Dermis blood vessel endothelial cell (primary cell): Measurements from ENCODE around the gene ERICH4. TPM values are rescaled to one million over a fixed set of nuclear protein-coding genes. Genes with fewer than 3 reads are reported as not detected.
"Not testable (repeated sequence)": the region's sequence is repeated elsewhere in the genome, so short reads cannot be mapped to it uniquely, and the experiment has no call there.

Experiments
- DNase-seq: peaks from one replicate; pipeline ENCODE4 v3.0.0; 2010
- total RNA-seq: library from RNA; depleted of rRNA; stranded (reverse); fragments of >200 nt; gene quantifications from 2 replicates; pipeline ENCODE4 v1.2.3, GENCODE V29; 2014

ERICH4 gene
- total RNA-seq, 1 donor from 2014 or later, result not detected

DNA sequence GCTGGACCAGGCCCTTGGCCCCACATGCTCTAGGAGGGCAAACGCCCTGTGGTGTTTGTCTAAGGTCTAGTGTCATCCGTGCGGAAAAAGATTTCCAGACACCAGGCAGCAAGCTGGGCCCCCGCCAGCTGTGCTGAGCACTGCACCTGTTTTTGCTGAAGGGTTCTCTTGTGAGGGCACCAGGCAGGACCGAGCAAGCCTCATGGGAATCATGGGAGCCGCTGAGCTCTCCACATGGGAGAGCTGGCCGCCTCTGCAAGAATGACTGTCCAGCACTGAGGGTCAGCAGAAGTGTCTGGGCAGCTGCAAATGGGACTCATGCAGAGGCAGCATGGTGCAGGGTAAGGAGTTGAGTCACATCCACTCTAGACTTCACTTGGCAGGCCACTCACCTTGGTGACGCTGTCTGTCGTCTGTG, 27.8 kb upstream of the ERICH4 start:
- DNase-seq, result no peak

DNA sequence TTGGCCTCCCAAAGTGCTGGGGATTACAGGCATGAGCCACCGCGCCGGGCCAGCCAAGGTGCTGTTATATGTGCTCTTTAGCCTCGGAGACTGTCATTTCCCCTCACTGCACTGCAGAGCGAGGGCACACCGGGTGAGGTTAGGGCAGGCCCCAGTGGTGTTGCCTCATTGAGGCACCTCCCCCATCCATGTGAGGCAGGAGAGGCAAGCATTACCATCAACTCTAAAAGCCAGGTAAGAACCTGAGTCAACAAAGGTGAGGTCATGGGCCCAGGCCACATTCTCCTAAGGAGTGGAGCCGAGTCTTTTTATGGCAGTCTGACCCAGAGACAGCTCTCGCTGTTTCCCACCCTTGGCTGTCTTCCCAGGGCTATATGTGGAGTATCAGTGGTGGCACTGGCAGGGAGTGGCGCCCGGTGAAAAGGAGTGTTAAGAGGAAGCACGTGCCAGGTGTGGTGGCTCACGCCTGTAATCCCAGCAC, 26.7 kb upstream of the ERICH4 start:
- DNase-seq, result no peak

DNA sequence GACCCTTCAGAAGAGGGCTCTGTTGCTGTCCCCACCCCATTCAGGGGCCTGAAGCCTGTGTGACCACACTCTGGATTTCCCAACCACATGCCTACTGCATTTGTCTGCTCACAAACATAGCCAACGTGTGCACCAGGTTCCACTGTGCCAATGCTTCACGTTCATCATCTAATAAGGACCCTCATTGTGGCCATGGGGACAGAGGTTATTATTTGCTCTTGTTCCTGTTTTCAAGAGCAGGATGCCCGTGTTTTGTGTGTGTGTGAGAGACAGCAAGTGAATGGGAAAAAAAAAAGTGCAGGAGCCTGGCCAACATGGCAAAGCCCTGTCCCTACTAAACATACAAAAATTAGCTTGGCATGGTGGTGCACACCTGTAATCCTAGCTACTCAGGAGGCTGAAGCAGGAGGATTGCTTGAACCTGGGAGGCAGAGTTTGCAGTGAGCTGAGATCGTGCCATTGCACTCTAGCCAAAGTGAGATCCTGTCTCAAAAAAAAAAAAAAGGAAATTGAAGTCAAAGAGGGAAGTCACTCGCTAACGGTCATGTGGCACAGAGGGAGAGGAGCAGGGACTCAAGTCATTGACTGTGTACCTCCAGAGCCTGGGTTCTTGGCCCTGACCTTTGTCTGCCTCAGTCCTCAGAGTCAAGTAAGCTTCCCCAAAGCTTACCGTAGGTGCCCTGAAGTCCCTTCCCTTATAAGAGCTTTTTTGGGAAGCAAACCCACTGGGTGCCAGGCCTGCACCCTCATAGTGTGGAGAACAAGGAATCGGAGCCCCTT, 22.7 kb upstream of the ERICH4 start:
- no peak for DNase-seq

DNA sequence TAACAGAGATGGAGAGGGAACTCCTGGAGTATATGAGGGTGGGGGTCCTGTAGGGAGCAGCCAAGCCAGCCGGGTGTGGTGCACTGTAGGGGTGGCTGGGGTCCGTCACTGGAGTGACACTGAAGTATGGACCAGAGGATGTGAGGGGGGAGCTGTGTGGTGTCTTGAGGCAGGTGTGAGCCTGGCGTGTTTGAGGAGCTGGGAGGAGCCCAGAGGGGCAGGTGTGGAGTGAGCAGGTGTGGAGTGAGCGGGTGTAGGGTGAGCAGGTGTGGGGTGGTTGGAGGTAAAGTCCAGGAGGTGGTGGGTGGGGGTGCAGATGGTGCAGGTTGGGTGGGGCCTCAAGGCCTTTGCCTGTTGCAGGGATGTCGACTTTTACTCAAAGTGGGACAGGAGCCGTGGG, 21.6 kb upstream of the ERICH4 start:
- no peak for DNase-seq

DNA sequence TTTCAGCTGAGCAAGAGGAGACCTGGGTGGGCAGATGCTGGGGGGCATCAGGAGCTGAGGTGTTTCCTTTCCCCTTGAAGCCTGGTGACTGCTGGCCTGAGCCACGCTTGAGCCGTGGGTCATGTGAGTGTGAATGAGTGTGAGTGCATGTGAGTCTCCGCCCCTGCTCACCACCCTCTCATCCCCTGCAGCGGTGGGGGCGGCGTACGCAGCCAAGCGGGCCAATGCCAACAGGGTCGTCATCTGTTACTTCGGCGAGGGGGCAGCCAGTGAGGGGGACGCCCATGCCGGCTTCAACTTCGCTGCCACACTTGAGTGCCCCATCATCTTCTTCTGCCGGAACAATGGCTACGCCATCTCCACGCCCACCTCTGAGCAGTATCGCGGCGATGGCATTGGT, 21.0 kb upstream of the ERICH4 start:
- no peak for DNase-seq

DNA sequence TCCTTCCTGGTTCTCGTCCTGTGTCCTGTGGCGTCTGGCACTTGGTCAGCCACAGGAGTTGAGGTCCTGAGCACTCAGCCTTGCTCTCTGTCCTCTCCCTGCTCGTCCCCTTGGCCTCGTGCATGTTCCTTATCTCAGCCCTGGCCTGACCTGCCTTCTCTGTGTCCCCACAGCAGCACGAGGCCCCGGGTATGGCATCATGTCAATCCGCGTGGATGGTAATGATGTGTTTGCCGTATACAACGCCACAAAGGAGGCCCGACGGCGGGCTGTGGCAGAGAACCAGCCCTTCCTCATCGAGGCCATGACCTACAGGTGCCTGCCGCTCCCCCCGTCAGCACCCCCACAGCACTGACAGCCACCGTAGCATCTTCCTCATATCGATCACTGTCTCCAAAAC, 20.5 kb upstream of the ERICH4 start:
- no peak for DNase-seq

DNA sequence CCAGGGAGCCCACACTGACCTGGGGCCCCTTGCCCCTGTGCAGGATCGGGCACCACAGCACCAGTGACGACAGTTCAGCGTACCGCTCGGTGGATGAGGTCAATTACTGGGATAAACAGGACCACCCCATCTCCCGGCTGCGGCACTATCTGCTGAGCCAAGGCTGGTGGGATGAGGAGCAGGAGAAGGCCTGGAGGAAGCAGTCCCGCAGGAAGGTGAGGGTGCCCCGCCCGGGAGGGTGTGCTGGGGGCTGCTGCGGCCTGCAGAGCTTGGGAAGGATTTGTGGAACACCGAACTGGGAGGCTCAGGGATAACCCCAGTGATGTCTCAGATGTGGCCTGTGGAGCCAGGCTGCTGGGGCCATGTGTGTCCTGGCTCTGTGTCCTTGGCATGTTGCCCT, 20.0 kb upstream of the ERICH4 start:
- DNase-seq, result no peak

DNA sequence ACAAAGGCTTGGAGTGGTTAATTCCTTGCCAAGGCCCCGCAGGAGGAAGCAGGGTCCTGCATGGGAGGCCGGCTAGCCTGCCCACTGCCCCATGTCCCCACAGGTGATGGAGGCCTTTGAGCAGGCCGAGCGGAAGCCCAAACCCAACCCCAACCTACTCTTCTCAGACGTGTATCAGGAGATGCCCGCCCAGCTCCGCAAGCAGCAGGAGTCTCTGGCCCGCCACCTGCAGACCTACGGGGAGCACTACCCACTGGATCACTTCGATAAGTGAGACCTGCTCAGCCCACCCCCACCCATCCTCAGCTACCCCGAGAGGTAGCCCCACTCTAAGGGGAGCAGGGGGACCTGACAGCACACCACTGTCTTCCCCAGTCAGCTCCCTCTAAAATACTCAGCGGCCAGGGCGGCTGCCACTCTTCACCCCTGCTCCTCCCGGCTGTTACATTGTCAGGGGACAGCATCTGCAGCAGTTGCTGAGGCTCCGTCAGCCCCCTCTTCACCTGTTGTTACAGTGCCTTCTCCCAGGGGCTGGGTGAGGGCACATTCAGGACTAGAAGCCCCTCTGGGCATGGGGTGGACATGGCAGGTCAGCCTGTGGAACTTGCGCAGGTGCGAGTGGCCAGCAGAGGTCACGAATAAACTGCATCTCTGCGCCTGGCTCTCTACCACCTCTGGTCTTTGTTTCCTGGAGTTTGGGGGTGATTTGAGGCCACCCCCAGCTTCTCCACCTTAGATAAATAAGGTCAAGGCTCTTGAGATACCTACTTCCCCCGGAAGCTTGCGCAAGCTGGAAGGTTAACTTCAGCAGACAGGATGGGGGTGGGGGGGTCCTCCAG, 18.4 kb upstream of the ERICH4 start:
- no peak for DNase-seq

DNA sequence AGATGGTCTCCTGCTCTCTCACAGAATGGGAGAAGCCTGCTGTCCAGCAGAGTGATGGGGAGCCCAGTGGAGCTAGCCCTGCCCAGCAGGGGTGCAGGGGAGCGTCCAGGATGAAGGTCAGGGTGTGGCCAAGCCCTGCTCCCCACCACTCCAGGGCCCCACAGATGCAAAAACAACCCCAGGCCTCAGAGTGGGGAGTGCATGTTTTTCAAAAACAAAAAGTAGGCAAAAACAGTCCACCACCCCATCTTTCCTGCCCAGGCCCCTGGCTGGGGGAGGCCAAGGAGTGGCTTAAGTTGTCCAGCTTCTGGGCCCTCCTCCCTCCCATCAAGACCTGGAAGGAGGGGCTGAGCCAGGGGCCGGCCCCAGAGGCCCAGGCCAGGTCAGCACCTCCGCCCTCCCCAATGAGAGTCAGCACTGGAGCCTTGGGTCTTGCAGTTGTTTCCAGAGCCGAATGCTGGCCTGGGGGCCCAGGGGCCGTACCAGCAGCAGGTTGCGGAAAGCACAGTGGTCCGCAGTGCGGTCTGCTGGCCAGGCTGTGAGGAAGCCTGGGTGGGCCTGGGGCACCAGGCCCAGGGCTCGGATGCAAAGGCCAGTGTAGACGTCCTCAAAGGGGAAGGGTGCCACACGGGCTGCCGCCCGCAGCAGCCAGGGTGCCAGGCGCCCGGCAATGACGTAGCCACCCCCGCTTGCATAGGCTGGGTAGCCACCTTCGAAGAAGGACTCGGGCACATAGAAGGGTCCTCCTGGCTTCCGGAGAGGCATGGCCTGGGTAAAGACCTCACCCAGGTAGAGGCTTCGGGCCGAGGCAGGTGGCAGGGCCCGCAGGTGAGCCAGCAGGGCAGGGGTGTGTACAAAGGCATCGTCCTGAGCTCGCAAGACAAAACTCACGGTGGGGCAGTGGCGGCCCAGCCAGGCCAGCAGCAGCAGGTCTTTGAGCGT, 17.5 kb upstream of the ERICH4 start:
- no peak for DNase-seq

DNA sequence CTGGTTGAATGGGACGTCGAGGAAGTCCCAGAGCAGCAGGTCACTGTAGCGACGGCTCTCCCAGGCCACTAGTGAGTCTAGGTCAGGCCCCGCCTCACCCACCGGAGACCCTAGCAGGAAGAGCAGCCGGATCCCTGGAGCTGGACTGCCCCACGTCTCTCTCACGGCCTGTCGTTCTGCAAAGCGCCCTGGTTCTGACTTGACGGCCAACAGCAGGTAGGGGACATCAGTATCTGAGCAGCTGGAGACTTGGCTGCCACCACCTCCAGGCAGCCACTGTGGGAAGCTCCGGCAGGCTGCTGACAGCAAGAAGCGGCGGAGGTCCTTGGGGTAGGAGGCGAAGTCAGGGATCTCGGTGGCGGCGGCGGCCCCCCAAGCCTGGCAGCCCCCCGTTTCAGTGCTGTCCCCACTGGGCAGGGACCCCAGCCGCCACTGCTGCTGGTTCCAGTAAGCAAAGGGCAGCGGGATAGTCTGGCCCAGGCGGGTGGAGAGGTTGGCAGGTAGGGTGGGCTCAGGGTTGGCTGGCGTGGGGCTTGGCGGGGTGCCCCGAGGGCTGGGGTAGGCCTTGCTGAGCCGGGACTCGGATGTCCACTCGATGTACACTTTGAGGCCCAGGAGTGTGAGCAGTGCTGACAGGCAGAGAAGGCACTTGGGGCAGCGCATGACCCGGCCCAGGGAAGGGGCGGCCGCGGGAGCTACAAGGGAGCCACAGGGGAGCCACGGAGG, 16.7 kb upstream of the ERICH4 start:
- DNase-seq, result no peak

DNA sequence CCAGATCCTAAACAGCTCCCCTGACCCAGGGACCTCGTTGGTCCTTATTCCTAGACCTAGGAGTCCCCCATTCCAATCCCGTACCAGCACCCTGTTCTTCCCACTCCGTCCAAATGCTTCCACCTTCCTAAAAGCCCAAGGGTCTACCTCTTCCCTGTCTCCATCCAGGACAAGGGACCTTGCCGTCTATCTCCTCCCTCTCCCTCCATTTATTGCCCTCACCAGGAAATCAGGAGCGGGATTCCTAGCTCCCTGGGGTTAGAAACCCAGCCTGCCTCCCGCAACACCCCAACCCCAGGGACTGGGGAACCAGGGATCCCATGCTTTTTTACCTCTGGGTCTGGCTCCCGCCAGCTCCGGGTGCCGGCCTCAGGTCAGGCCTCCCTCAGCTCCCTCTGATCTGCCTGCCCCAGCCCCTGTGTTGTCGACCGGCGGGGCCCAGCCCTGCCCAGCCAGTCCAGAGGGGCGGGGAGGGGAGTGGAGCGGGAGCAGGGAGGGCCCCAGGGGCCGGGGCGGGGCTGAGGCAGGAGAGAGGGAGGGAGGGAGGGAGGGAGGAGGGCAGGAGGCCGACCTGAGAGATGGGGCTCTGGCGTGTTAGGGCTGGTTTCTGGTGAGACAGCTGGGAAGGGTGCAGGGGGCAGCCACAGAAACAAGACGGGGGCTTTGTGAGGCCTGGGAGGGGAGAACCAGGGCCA, 15.9 kb upstream of the ERICH4 start, which contains the start of gene B3GNT8:
TSS of gene B3GNT8 (minus strand) at position 423 of the 695 bp plus-strand sequence. CDS start 596 bp downstream, outside the sequence.
- peak; percentile 58 for DNase-seq

DNA sequence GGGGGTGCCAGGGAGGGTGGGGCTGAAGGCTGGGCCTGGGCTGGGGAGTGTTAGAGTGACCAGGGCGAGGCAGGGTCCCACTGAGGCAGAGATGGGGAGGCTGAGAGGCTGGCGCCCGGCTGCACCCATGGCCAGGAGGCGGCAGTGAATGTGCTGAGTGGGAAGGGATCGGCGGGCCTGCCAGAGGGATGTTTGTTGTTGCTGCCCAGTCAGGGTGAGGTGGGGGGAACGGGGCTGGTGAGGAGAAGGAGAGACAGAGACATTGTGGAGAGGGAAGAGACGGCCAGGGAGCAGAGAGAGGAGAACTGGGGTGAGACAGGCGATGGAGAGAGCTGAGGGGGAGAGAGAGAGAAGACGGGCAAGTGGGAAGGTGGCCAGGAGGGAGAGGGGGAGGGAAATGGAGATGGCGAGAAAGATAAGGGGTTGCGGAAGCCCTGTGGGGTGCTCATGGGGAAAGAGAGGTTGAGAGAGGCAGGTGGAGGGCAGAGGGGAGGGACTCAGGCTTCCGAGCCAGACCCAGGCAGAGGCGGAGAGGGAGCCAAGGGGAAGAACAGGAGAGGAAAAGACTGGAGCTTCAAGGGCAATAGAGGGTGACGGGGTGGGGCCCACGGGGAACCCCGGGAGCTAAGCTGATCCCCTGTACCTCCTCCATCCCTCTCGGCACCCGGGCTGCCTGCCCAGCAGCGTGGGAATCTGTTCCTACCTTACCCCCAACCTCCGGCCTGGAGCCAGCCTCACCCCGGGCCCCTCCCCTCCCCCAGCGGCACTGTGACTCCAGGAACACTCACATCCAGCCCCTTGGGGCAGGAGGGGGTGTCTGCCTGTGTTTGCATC, 15.1 kb upstream of the ERICH4 start:
- peak; percentile 44 for DNase-seq

DNA sequence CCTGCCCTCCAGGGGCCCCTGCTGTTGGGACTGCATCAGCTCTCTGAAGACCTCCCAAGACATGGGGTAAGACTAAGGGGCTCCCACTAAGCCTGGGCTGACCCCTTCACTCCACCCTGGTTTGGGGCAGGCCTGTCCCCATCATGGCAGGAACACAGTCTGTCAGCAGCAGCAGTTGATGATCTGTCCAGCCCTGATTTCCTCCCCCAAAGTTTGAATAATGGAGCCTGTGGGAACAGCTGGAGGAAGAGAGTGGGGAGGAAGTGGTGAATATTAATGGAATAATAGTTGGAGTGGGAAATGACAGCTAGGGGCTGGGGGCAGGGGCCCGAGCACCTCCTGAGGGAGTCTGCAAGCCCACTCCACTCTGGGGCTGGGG, 14.5 kb upstream of the ERICH4 start:
- DNase-seq, result no peak

DNA sequence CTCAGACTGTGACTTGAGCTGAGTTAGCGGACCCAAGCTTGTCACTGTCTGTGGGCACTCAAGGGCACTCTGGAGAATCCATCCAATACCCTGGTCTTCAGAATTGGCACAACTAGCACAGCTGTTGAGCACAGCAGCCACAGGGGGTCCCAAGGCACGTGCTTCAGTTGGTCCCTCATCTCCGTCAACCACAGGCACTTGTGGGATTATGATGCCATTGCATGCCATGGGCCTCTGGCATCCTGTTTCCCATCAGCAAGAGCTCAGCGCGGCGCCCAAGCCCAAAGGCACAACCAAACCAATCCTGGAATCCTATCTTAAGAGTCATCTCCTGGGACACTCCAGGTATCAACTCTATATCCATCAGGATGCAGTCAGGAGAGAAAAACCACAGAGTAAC, 12.0 kb upstream of the ERICH4 start:
- no peak for DNase-seq

DNA sequence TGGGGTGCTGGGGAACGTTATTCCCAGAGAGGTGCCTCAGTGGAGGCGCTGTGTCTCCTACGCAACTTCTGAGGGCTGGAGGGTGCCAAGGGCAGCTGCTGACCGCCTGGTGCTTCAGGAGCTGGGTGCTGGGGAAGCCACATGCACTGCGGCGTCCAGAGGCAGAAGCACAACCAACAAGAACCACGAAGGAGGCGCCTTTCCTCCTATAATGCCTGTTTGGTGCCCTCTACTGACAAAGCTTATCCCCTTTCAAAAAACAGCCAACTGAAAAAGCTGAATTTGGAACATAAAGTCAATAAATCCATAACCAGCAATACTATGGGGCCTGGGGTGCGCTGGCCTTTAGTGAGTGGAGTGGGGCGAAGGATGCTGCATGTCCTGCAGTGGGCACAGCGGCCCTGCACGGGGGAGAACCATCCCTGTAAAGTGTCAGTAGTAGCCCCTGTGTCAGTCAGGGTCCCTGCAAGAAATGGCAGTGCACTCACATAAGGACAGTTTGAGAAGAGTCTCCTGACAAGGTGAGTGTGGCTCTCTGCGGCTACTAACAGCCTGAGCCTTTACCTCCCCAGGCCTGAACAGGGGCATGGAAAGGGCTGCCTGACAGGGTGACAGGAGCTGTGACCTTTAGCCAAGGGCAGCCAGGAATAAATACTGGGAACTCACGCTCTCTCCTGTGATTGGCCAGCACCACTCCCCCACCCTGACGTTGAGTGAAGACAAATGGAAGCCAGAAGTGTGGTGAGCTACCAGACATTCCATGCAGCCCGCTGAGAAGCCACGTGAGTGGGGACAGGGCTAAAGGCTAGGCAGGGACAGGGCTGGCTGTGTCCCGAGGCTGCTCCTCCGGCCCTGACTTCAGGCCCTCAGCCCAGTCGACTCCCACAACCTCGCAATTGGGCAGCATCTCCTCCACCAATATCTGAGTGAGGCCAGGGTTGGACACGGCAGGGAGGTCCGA, 11.2 kb upstream of the ERICH4 start:
- peak; percentile 72 for DNase-seq

DNA sequence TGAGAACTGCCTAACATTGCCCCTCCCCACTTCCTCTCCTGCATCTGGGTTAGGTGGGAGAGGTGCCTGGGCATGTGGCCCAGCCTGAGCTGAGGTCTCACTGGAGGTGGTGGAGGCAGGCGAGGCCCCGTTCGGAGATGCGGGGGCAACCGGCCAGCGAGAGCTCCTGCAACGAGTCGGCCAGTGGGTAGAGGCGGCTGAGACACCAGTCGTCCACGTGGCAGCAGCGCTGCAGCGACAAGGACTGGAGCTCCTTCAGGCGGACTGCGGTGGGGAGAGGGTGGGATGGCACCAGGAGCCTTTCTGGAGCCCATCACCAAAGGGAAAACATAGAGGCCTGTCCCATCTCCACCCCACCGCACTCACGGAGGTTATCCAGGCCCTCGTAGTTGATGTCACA, 9.8 kb upstream of the ERICH4 start:
- DNase-seq, result no peak

DNA sequence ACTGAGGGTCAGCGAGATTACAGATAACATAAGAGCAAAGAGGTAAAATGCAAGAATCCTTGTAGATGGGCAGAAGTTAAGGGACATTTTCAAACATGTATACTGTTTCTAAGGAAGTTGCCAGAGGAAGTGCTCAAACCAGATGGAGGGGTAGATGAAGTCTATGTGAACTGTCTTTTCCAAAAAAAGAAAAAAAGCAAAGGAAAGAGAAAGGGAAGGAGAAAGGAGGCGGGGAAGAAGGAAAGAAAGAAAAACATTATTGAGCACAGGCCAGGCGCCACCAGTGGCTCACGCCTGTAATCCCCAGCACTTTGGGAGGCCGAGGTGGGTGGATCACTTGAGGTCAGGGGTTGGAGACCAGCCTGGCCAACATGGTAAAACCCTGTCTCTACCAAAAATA, 8.5 kb upstream of the ERICH4 start:
- DNase-seq, result no peak

DNA sequence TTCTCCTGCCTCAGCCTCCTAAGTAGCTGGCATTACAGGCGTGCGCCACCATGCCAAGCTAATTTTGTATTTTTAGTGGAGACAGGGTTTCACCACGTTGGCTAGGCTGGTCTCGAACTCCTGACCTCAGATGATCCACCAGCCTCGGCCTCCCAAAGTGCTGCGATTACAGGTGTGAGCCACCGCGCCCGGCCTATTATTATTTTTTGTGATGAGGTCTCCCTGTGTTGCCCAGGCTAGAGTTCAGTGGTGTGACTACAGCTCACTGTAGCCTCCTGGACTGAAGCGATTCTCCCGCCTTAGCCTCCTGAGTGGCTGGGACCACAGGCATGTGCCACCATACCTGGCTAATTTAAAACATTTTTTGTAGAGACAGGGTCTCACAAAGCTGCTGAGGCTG, 7.6 kb upstream of the ERICH4 start:
- DNase-seq, result not testable (repeated sequence)
